ENCODE measurements around the gene GALNT18. TPM values are rescaled to one million over a fixed set of nuclear protein-coding genes. Genes with fewer than 3 reads are reported as not detected.

The GALNT18 gene
- total RNA-seq, 1 donor from 2014 or later: 6.6 TPM

DNA sequence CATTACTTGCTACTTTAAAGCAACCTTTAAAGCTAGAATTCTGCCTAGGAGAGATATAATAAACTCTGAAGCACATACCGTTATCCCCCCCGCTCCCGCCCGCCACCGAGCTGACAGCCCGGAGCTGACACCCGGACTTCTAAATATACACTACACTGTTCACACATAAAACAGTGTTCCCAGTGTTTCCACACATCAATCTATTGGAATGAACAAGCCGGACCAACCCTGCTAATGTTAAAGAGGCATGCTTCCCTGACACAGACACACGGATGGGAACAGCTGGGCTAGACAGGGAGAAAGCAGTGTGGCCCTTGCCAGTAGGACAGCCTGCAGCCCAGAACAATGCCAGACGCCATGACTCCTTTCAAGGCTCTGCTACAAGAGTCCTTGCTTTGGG lies 160.3 kb downstream of the GALNT18 start:
- TF ChIP-seq, protein P1, sequence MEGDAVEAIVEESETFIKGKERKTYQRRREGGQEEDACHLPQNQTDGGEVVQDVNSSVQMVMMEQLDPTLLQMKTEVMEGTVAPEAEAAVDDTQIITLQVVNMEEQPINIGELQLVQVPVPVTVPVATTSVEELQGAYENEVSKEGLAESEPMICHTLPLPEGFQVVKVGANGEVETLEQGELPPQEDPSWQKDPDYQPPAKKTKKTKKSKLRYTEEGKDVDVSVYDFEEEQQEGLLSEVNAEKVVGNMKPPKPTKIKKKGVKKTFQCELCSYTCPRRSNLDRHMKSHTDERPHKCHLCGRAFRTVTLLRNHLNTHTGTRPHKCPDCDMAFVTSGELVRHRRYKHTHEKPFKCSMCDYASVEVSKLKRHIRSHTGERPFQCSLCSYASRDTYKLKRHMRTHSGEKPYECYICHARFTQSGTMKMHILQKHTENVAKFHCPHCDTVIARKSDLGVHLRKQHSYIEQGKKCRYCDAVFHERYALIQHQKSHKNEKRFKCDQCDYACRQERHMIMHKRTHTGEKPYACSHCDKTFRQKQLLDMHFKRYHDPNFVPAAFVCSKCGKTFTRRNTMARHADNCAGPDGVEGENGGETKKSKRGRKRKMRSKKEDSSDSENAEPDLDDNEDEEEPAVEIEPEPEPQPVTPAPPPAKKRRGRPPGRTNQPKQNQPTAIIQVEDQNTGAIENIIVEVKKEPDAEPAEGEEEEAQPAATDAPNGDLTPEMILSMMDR (IDR thresholded peaks at IDR 0.05; ENCODE audit: insufficient read depth, low read length, poor library complexity, severe bottlenecking): no peak
- DNase-seq (ENCODE audit: low read depth): no peak
- no peaks in the 10 kb centered on the region for H3K36me3 ChIP-seq (ENCODE audit: control insufficient read depth, insufficient read depth, low read length)
- H3K27me3 ChIP-seq (ENCODE audit: control insufficient read depth, insufficient read depth, low read length): no peaks in the 10 kb centered on the region
- H3K4me3 ChIP-seq (ENCODE audit: low read depth, low read length): no peak overlapping the region

- Histone ChIP-seq H3K4me3 (ENCODE audit: low read depth, low read length) (no peak overlapping the region), H3K27me3 (ENCODE audit: control insufficient read depth, insufficient read depth, low read length) (no peaks in the 10 kb centered on the region), H3K36me3 (ENCODE audit: control insufficient read depth, insufficient read depth, low read length) (no peaks in the 10 kb centered on the region)
- TF ChIP-seq, protein P1 (IDR thresholded peaks at IDR 0.05; ENCODE audit: insufficient read depth, low read length, poor library complexity, severe bottlenecking): no peak
- DNase-seq (ENCODE audit: low read depth): no peak
Measured at GRCh38 chr11:11459578-11459977, 162.2 kb downstream of the GALNT18 start.

DNA sequence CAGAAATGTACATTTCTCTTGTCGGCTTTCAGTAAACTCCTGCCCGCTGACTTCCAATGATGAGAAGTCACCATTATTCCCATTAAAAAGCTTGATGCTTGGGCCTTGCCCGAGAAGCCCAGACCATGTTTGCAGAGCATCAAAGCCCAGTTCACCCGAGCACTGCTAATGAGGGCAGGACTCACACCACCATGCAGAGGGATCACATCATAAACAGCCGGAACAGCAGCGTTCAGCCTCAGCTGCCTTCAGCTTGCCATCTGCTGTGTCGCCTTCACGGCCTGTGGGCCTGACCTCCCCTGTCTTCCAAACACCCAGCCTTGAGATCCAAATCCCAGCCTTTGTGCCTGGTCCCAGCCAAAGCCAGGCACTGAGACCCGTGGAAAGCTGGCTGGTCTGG lies 163.3 kb downstream of the GALNT18 start:
- no peak for DNase-seq (ENCODE audit: low read depth)
- Histone ChIP-seq H3K36me3 (ENCODE audit: control insufficient read depth, insufficient read depth, low read length) (no peaks in the 10 kb centered on the region), H3K4me3 (ENCODE audit: low read depth, low read length) (no peak overlapping the region), H3K27me3 (ENCODE audit: control insufficient read depth, insufficient read depth, low read length) (no peaks in the 10 kb centered on the region)
- TF ChIP-seq, protein P1 (IDR thresholded peaks at IDR 0.05; ENCODE audit: insufficient read depth, low read length, poor library complexity, severe bottlenecking): no peak

DNA sequence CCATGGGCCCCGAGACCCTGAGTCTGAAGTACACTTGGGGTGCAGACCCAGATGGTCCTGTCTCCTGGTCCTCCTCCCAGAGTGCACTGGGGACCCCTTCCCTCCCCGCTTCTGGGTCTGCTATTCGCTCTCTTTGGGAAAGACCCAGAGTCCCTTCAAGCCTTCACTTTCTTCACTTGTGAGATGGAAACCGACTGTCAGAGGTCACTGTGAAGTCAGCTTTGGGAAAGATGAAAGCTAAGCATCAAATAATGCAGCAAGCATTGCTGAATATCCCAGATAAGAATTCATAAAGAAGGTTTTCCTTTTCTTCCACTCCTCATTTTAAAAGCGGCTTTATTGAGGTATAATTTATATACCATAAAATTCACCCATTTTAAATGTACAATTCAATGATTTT lies 163.8 kb downstream of the GALNT18 start:
- TF ChIP-seq, protein P1 (IDR thresholded peaks at IDR 0.05; ENCODE audit: insufficient read depth, low read length, poor library complexity, severe bottlenecking): no peak
- no peak for DNase-seq (ENCODE audit: low read depth)
- no peaks in the 10 kb centered on the region for H3K36me3 ChIP-seq (ENCODE audit: control insufficient read depth, insufficient read depth, low read length)
- no peak overlapping the region for H3K4me3 ChIP-seq (ENCODE audit: low read depth, low read length)
- H3K27me3 ChIP-seq (ENCODE audit: control insufficient read depth, insufficient read depth, low read length): no peaks in the 10 kb centered on the region

- Histone ChIP-seq H3K36me3 (ENCODE audit: control insufficient read depth, insufficient read depth, low read length) (no peaks in the 10 kb centered on the region), H3K27me3 (ENCODE audit: control insufficient read depth, insufficient read depth, low read length) (no peaks in the 10 kb centered on the region)
- TF ChIP-seq, protein P1 (IDR thresholded peaks at IDR 0.05; ENCODE audit: insufficient read depth, low read length, poor library complexity, severe bottlenecking): no peak
Measured at GRCh38 chr11:11456866-11457265, 164.9 kb downstream of the GALNT18 start.

GRCh38 chr11:11454671-11455223 lies 167.1 kb downstream of the GALNT18 start:
- Histone ChIP-seq H3K36me3 (ENCODE audit: control insufficient read depth, insufficient read depth, low read length) (no peaks in the 10 kb centered on the region), H3K27me3 (ENCODE audit: control insufficient read depth, insufficient read depth, low read length) (no peaks in the 10 kb centered on the region), H3K4me3 (ENCODE audit: low read depth, low read length) (no peak overlapping the region)
- DNase-seq (ENCODE audit: low read depth): no peak
- TF ChIP-seq, protein P1 (IDR thresholded peaks at IDR 0.05; ENCODE audit: insufficient read depth, low read length, poor library complexity, severe bottlenecking): no peak

More at GRCh38 chr11:11456866-11457265, 164.9 kb downstream of the GALNT18 start:
- H3K4me3 ChIP-seq (ENCODE audit: low read depth, low read length): no peak overlapping the region
- no peak for DNase-seq (ENCODE audit: low read depth)
